CD4-positive, CD25-positive, alpha-beta regulatory T cell (primary cell): Measurements from ENCODE around the gene FLYWCH2. TPM values are rescaled to one million over a fixed set of nuclear protein-coding genes. Genes with fewer than 3 reads are reported as not detected.
"Not testable (repeated sequence)": the region's sequence is repeated elsewhere in the genome, so short reads cannot be mapped to it uniquely, and the experiment has no call there.

ENCODE experiments used
- ATAC-seq, 2 donors: fragments of 150-1000 bp; cut with Tn5 transposase; one replicate each; pipeline ENCODE4 v1.10.0; 2021; ENCODE audit warnings: low read depth in 2 of 2, moderate number of reproducible peaks in 2 of 2, moderate library complexity in 1 of 2
- DNase-seq, 3 donors: peaks; one replicate each; pipeline versions ENCODE4 v3.0.0 to v3.0.0-alpha.2; 2012 to 2022; ENCODE audit warnings: mixed read lengths in 1 of 3
- H3K27ac ChIP-seq: one replicate; pipeline ENCODE4 v1.7.0; 2013; ENCODE audit warnings: mild to moderate bottlenecking, low read length; ENCODE audit not compliant: insufficient read depth, poor library complexity, severe bottlenecking
- H3K27me3 ChIP-seq: one replicate; pipeline ENCODE4 v1.7.0; 2013; ENCODE audit warnings: low read length; ENCODE audit not compliant: control insufficient read depth, insufficient read depth
- H3K36me3 ChIP-seq: one replicate; pipeline ENCODE4 v1.7.0; 2013; ENCODE audit warnings: mild to moderate bottlenecking, low read length, moderate library complexity; ENCODE audit not compliant: control insufficient read depth, insufficient read depth
- H3K4me1 ChIP-seq: 2 replicates; pipeline ENCODE4 v1.7.0; 2013; ENCODE audit warnings: mild to moderate bottlenecking, low read length; ENCODE audit not compliant: insufficient read depth, control insufficient read depth, poor library complexity, severe bottlenecking
- H3K4me3 ChIP-seq: one replicate; pipeline ENCODE4 v1.7.0; 2013; ENCODE audit warnings: low read depth, mild to moderate bottlenecking, low read length, moderate library complexity
- H3K9me3 ChIP-seq, 2 experiments: 1 replicate in 1 of 2; 2 replicates in 1 of 2; pipeline ENCODE4 v1.7.0; 2013; ENCODE audit warnings: low read length in 2 of 2, mild to moderate bottlenecking in 1 of 2, moderate library complexity in 1 of 2; ENCODE audit not compliant: control insufficient read depth in 2 of 2
- H3K27ac Mint-ChIP-seq, 3 donors: one replicate each; pipeline ENCODE4 v1.8.0; 2020 to 2022; ENCODE audit warnings: mild to moderate bottlenecking in 3 of 3, mixed read lengths in 3 of 3, moderate library complexity in 2 of 3
- H3K27me3 Mint-ChIP-seq: one replicate; pipeline ENCODE4 v1.8.0; 2022; ENCODE audit warnings: mild to moderate bottlenecking, mixed read lengths
- H3K36me3 Mint-ChIP-seq: one replicate; pipeline ENCODE4 v1.8.0; 2020; ENCODE audit warnings: mixed read lengths
- H3K4me1 Mint-ChIP-seq, 4 donors: one replicate each; pipeline ENCODE4 v1.8.0; 2020 to 2022; ENCODE audit warnings: mixed read lengths in 4 of 4, mild to moderate bottlenecking in 1 of 4
- H3K4me3 Mint-ChIP-seq, 4 donors: one replicate each; pipeline ENCODE4 v1.8.0; 2020 to 2022; ENCODE audit warnings: mild to moderate bottlenecking in 4 of 4, mixed read lengths in 4 of 4, moderate library complexity in 3 of 4
- H3K9me3 Mint-ChIP-seq, 7 donors: one replicate each; pipeline ENCODE4 v1.8.0; 2020 to 2022; ENCODE audit warnings: mixed read lengths in 7 of 7, mild to moderate bottlenecking in 3 of 7, moderate library complexity in 2 of 7
- polyA plus RNA-seq, 4 donors: library from polyadenylated mRNA; unstranded; fragments of 300-500 nt; fragmentation: Illumina TruSeq; gene quantifications; one replicate each; pipeline ENCODE4 v1.2.3, GENCODE V29; 2021
- total RNA-seq: library from RNA; stranded (reverse); gene quantifications from one replicate; pipeline ENCODE4 v1.2.3, GENCODE V29; 2022

FLYWCH2 gene
- total and polyA plus RNA-seq, 5 donors from 2014 or later, result 12.8 to 27.1 (median 17.8) TPM

DNA sequence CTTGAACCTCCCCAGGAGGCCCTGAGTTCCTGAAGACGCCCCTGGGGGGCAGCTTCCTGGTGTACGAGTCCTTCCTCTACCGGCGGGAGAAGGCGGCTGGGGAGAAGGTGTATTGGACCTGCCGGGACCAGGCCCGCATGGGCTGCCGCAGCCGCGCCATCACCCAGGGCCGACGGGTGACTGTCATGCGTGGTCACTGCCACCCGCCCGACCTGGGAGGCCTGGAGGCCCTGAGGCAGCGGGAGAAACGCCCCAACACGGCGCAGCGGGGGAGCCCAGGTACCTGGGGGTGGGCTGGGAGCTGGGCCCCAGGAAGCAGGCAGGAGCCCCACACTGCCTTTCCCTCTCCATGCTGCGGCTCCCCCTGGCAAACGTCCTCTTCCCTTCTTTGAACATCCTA lies 50.7 kb downstream of the FLYWCH2 start:
- no peaks in the 10 kb centered on the region for H3K27me3 Mint-ChIP-seq
- no peak overlapping the region for H3K27ac Mint-ChIP-seq
- H3K9me3 ChIP-seq, result no peaks in the 10 kb centered on the region
- H3K9me3 Mint-ChIP-seq, result no peaks in the 10 kb centered on the region
- no peak overlapping the region for H3K4me3 ChIP-seq
- ATAC-seq (no peak), DNase-seq (no peak)
- peaks cover 20% of the 10 kb centered on the region for H3K36me3 ChIP-seq
- H3K4me3 Mint-ChIP-seq, result no peak overlapping the region
- H3K27me3 ChIP-seq, result no peaks in the 10 kb centered on the region
- no peaks in the 10 kb centered on the region for H3K4me1 ChIP-seq
- no peak overlapping the region for H3K27ac ChIP-seq
- peaks cover 14% of the 10 kb centered on the region for H3K36me3 Mint-ChIP-seq
- no peaks in the 10 kb centered on the region for H3K4me1 Mint-ChIP-seq

DNA sequence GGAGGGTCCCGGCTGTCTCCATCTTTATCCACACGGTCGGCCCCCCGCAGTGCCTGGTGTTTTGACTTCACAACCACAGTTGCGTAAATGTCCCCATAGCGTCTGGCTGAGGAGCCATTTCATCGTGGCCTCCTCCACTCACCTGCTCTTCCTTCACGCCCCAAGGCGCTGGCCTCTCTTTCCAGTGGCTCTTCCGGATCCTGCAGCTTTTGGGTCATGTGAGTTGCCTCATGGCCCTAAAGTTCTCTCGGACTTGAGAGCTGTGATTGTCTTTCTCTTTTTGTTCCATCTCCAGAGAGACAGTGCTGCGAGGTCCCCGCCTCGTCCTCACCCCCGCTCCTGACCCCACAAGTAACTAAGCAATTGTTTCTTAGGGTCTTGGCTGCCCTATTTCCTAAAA lies 51.4 kb downstream of the FLYWCH2 start:
- H3K4me1 ChIP-seq, result no peaks in the 10 kb centered on the region
- no peaks in the 10 kb centered on the region for H3K9me3 Mint-ChIP-seq
- no peak overlapping the region for H3K27ac Mint-ChIP-seq
- H3K4me3 Mint-ChIP-seq, result no peak overlapping the region
- no peak overlapping the region for H3K27ac ChIP-seq
- H3K27me3 ChIP-seq, result no peaks in the 10 kb centered on the region
- H3K4me3 ChIP-seq, result no peak overlapping the region
- H3K9me3 ChIP-seq, result no peaks in the 10 kb centered on the region
- no peaks in the 10 kb centered on the region for H3K4me1 Mint-ChIP-seq
- H3K27me3 Mint-ChIP-seq, result no peaks in the 10 kb centered on the region
- ATAC-seq (no peak), DNase-seq (no peak)
- peaks cover 15% of the 10 kb centered on the region for H3K36me3 Mint-ChIP-seq
- H3K36me3 ChIP-seq, result peaks cover 26% of the 10 kb centered on the region

DNA sequence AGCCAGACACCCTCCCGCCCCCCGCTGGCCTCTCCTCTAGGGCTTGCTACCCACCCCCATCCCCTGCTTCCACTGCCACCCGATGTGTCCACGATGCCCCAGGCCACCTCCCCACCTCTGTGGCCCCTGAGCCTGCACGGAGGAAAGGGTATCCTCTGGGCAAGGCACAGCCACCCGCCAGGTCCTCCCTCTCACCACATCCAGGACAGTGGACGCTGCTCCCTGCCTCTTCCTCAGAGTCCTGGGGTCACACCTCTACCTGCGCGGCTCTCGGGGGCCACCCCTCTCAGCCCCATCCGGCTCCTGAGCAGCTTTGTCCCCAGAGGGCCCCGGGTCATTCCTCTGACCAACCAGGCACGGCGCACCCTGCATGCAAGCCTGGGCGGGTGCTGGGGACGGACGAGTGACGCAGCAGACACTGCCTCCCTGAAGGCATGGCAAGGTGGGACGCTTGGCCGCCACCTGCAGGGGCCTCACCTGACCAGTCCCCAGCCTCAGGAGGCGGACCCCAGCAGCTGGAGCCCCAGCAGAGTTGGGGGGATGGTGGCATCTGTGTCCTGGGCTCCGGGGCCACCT lies 53.5 kb downstream of the FLYWCH2 start:
- Histone ChIP-seq H3K4me1 (no peaks in the 10 kb centered on the region), H3K4me3 (no peak overlapping the region), H3K27ac (no peak overlapping the region), H3K9me3 (no peaks in the 10 kb centered on the region), H3K27me3 (no peaks in the 10 kb centered on the region), H3K36me3 (peaks cover 46% of the 10 kb centered on the region)
- no peak overlapping the region for H3K4me3 Mint-ChIP-seq
- H3K36me3 Mint-ChIP-seq, result peaks cover 18% of the 10 kb centered on the region
- no peaks in the 10 kb centered on the region for H3K4me1 Mint-ChIP-seq
- H3K27ac Mint-ChIP-seq, result no peak overlapping the region
- ATAC-seq (no peak), DNase-seq (no peak)
- no peaks in the 10 kb centered on the region for H3K9me3 Mint-ChIP-seq
- H3K27me3 Mint-ChIP-seq, result no peaks in the 10 kb centered on the region

DNA sequence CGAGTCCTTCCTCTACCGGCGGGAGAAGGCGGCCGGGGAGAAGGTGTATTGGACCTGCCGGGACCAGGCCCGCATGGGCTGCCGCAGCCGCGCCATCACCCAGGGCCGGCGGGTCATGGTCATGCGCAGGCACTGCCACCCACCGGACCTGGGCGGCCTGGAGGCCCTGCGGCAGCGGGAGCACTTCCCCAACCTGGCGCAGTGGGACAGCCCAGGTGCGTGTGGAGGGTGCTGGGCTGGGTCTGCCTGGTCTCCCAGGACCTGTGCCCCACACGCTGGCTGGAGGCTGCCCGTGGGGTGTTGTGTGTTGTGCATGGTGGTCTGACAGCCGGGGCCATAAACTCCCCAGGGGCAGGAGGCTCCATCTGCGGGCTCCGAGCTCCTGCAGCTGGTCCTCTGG lies 54.2 kb downstream of the FLYWCH2 start:
- ATAC-seq, result no peak
- Mint-ChIP-seq H3K4me3 (no peak overlapping the region), H3K4me1 (no peaks in the 10 kb centered on the region)

DNA sequence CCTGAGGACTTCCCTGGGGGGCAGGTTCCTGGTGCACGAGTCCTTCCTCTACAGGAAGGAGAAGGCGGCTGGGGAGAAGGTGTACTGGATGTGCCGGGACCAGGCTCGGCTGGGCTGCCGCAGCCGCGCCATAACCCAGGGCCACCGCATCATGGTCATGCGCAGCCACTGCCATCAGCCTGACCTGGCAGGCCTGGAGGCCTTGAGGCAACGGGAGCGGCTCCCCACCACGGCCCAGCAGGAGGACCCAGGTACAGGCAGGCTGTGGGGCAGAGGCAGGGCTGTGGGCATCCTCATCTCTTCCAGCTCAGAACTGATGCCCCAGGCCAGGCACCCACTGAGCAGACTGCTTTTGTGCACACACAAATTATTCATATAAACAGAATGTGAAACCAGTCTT lies 55.2 kb downstream of the FLYWCH2 start:
- Histone ChIP-seq H3K27me3 (no peaks in the 10 kb centered on the region), H3K36me3 (peaks cover 53% of the 10 kb centered on the region), H3K9me3 (no peaks in the 10 kb centered on the region), H3K4me3 (no peak overlapping the region), H3K4me1 (no peaks in the 10 kb centered on the region), H3K27ac (no peak overlapping the region)
- H3K9me3 Mint-ChIP-seq, result no peaks in the 10 kb centered on the region
- H3K36me3 Mint-ChIP-seq, result peaks cover 26% of the 10 kb centered on the region
- DNase-seq, result no peak
- no peaks in the 10 kb centered on the region for H3K27me3 Mint-ChIP-seq
- ATAC-seq, result no peak
- no peaks in the 10 kb centered on the region for H3K4me1 Mint-ChIP-seq
- no peak overlapping the region for H3K4me3 Mint-ChIP-seq
- H3K27ac Mint-ChIP-seq, result no peak overlapping the region

More for the DNA sequence above, 54.2 kb downstream of the FLYWCH2 start:
- H3K36me3 ChIP-seq, result peaks cover 46% of the 10 kb centered on the region
- Mint-ChIP-seq H3K27ac (no peak overlapping the region), H3K27me3 (no peaks in the 10 kb centered on the region), H3K36me3 (peaks cover 19% of the 10 kb centered on the region), H3K9me3 (no peaks in the 10 kb centered on the region)
- DNase-seq, result no peak
- no peaks in the 10 kb centered on the region for H3K4me1 ChIP-seq
- no peak overlapping the region for H3K27ac ChIP-seq
- no peaks in the 10 kb centered on the region for H3K27me3 ChIP-seq
- H3K4me3 ChIP-seq, result no peak overlapping the region
- H3K9me3 ChIP-seq, result no peaks in the 10 kb centered on the region

DNA sequence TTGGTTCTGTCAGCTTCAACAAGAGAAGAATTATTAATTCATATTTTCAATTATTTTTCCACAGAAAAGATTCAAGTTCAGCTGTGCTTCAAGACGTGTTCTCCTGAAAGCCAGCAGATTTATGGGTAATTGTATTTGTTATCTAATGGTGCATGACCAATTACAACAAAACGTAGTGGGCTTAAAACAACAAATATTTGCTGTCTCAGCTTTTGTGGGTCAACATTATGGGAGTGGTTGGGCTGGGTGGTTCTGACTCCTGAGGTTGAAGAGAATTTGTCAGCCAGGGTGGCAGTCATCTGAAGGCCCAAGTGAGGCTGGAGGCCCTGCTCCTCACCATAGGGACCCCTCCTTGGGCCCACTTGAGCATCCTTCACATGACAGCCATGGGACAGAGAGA lies 57.0 kb downstream of the FLYWCH2 start:
- Histone ChIP-seq H3K27ac (no peak overlapping the region), H3K4me1 (no peaks in the 10 kb centered on the region), H3K4me3 (no peak overlapping the region), H3K9me3 (no peaks in the 10 kb centered on the region), H3K27me3 (no peaks in the 10 kb centered on the region), H3K36me3 (peaks cover 47% of the 10 kb centered on the region)
- H3K4me1 Mint-ChIP-seq, result no peaks in the 10 kb centered on the region
- no peaks in the 10 kb centered on the region for H3K9me3 Mint-ChIP-seq
- no peak overlapping the region for H3K27ac Mint-ChIP-seq
- DNase-seq (no peak), ATAC-seq (no peak)
- peaks cover 20% of the 10 kb centered on the region for H3K36me3 Mint-ChIP-seq
- H3K4me3 Mint-ChIP-seq, result no peak overlapping the region
- H3K27me3 Mint-ChIP-seq, result no peaks in the 10 kb centered on the region

DNA sequence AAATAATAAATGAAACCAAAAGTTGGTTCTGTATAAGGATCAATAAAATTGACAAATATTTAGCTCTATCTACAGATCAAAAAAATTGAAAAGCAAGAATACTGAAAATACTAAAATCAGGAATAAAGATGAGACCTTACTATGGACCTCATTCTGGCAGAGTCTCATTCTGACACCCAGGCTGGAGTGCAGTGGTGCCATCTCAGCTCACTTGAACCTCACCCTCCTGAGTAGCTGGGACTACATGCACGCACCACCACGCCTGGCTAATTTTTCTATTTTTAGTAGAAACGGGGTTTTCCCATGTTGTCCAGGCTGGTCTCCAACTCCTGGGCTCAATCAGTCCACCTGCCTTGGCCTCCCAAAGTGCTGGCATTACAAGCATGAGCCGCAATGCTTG lies 59.0 kb downstream of the FLYWCH2 start:
- no peak overlapping the region for H3K27ac Mint-ChIP-seq

DNA sequence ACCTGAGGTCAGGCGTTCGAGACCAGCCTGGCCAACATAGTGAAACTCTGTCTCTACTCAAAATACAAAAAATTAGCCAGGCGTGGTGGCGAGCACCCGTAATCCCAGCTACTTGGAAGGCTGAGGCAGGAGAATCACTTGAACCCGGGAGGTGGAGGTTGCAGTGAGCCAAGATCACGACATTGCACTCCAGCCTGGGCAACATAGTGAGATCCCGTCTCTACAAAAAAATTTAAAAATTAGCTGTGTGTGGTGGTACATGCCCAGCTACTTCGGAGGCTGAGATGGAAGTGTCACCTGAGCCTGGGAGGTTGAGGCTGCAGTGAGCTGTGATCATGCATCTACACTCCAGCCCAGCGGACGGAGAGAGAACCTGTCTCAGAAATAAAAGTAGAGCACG lies 60.7 kb downstream of the FLYWCH2 start:
- not testable (repeated sequence) for H3K9me3 Mint-ChIP-seq, DNase-seq, ATAC-seq, H3K9me3 ChIP-seq, H3K27ac Mint-ChIP-seq, H3K27ac ChIP-seq, H3K4me1 ChIP-seq, H3K4me3 Mint-ChIP-seq, H3K4me1 Mint-ChIP-seq, H3K27me3 Mint-ChIP-seq, H3K4me3 ChIP-seq, H3K27me3 ChIP-seq
- peaks cover 35% of the 10 kb centered on the region for H3K36me3 ChIP-seq
- H3K36me3 Mint-ChIP-seq, result peaks cover 25% of the 10 kb centered on the region

More for the DNA sequence above, 59.0 kb downstream of the FLYWCH2 start:
- Histone ChIP-seq H3K4me1 (no peaks in the 10 kb centered on the region), H3K27me3 (no peaks in the 10 kb centered on the region), H3K27ac (no peak overlapping the region), H3K9me3 (no peaks in the 10 kb centered on the region), H3K36me3 (peaks cover 44% of the 10 kb centered on the region), H3K4me3 (no peak overlapping the region)
- H3K9me3 Mint-ChIP-seq, result no peaks in the 10 kb centered on the region
- no peaks in the 10 kb centered on the region for H3K27me3 Mint-ChIP-seq
- no peaks in the 10 kb centered on the region for H3K4me1 Mint-ChIP-seq
- DNase-seq, result no peak
- H3K36me3 Mint-ChIP-seq, result peaks cover 22% of the 10 kb centered on the region
- no peak for ATAC-seq
- no peak overlapping the region for H3K4me3 Mint-ChIP-seq
